ENCODE results near the gene COL10A1. TPM values are rescaled to one million over a fixed set of nuclear protein-coding genes. Genes with fewer than 3 reads are reported as not detected.
A peak's percentile ranks its signal among the peaks of the same experiment; 100 is the strongest.

Gene COL10A1
- total and polyA plus RNA-seq, 10 donors, result 0.02 to 3.4 (median 1.1) TPM; not detected in 1

DNA sequence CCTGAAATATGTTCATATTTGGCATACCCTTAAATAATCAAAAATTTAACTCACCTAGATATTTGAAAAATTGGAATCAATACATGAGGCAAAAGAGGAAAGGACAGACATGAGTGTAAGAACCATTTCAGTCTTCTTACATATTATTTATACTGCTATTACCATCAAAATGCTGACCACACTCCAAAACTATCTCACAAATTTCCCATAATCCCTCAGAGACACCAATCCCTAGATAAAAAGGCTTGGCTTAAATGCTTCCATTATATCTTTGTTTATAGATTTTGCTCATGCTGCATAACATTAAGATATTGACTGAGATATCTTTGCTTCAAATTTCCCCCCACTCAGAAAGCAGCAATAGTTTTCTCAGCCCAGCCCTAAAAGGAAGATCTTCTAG lies 37.0 kb downstream of the COL10A1 start:
- intact Hi-C loops (cut with DNase I; ENCODE audit: low total_unique reads), result no loop called here
- no peaks in the 10 kb centered on the region for H3K27me3 ChIP-seq (replicated peaks in 1 of 7)
- no peaks in the 10 kb centered on the region for H3K4me1 ChIP-seq
- DNase-seq, result no peak
- TF ChIP-seq POLR2A (IDR thresholded peaks at IDR 0.05), result no peak
- TF ChIP-seq POLR2AphosphoS5 (IDR thresholded peaks at IDR 0.05), result no peak
- TF ChIP-seq, protein P1, sequence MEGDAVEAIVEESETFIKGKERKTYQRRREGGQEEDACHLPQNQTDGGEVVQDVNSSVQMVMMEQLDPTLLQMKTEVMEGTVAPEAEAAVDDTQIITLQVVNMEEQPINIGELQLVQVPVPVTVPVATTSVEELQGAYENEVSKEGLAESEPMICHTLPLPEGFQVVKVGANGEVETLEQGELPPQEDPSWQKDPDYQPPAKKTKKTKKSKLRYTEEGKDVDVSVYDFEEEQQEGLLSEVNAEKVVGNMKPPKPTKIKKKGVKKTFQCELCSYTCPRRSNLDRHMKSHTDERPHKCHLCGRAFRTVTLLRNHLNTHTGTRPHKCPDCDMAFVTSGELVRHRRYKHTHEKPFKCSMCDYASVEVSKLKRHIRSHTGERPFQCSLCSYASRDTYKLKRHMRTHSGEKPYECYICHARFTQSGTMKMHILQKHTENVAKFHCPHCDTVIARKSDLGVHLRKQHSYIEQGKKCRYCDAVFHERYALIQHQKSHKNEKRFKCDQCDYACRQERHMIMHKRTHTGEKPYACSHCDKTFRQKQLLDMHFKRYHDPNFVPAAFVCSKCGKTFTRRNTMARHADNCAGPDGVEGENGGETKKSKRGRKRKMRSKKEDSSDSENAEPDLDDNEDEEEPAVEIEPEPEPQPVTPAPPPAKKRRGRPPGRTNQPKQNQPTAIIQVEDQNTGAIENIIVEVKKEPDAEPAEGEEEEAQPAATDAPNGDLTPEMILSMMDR (IDR thresholded peaks at IDR 0.05 in 8 of 11, conservative IDR thresholded peaks at IDR 0.05 in 3 of 11), result no peak
- no peaks in the 10 kb centered on the region for H3K9me3 ChIP-seq
- H3K27ac ChIP-seq, result no peak overlapping the region
- no peaks in the 10 kb centered on the region for H3K36me3 ChIP-seq
- no peak overlapping the region for H3K4me3 ChIP-seq

DNA sequence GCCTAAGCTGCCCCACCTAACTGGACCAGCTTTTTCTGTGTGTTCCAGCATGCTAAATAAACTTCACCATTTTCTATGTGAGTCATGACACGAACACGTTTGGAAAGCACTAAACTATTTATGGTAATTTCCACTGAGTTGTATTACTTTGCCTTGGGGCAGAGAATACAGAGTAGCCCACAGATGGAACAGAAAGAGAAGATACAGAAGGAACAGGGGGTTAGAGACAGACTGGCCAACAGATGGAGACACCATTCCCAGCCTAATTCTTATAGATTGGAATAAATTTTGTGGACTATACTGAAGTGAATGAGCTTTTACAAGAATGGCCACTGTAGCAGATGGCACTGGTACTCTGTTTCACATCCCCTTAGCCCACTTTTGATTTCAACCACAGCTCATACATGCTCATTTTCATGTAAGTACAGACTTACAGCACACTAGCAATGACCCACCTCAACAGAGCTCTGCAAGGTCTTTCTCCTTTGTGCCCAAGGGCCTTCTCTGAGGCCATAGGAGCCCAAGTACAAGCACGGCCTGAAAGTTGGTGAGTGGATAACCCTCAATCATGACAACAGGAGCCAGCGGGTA lies 38.4 kb downstream of the COL10A1 start:
- Histone ChIP-seq H3K4me1 (no peaks in the 10 kb centered on the region), H3K27ac (peak overlapping the region in 2 of 8 donors; percentile 23 to 38)

DNA sequence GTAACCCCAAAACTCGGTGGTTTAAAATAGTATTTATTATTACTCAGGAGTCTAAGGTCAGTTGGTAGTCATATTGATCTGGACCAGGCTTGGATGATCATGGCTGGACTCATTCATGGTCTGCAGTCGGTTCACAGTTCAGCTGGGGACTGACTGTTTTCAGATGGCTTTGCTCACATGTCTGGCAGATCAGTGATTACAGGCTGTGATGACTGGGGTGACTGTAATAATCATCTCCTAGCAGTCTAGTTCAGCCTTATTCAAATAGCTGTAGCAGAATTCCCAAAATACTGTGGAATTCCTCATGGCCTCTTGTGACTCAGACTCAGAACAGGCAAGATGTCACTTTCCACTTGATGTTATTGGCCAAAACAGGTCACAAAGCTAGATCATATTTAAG lies 41.6 kb downstream of the COL10A1 start:
- WGBS, 5 donors, result 77 to 88% (median 82%) methylated on average over 2 of the region's 2 CpGs
- H3K9me3 ChIP-seq, result no peaks in the 10 kb centered on the region
- no peak overlapping the region for H3K4me3 ChIP-seq
- intact Hi-C loops (cut with DNase I; ENCODE audit: low total_unique reads), result no loop called here
- H3K27ac ChIP-seq, result no peak overlapping the region
- no peaks in the 10 kb centered on the region for H3K36me3 ChIP-seq
- no peak for TF ChIP-seq POLR2A (IDR thresholded peaks at IDR 0.05)
- TF ChIP-seq, protein P1 (IDR thresholded peaks at IDR 0.05 in 8 of 11, conservative IDR thresholded peaks at IDR 0.05 in 3 of 11), result no peak
- TF ChIP-seq POLR2AphosphoS5 (IDR thresholded peaks at IDR 0.05), result no peak
- no peak for DNase-seq
- H3K27me3 ChIP-seq (replicated peaks in 1 of 7), result no peaks in the 10 kb centered on the region
- H3K4me1 ChIP-seq, result no peaks in the 10 kb centered on the region

More for the DNA sequence above, 38.4 kb downstream of the COL10A1 start:
- no peaks in the 10 kb centered on the region for H3K27me3 ChIP-seq (replicated peaks in 1 of 7)
- H3K9me3 ChIP-seq, result no peaks in the 10 kb centered on the region
- no peak for DNase-seq
- no peak overlapping the region for H3K4me3 ChIP-seq
- 61 to 65% (median 64%) methylated on average over 4 of the region's 4 CpGs for WGBS, 5 donors
- H3K36me3 ChIP-seq, result no peaks in the 10 kb centered on the region
- TF ChIP-seq, protein P1 (IDR thresholded peaks at IDR 0.05 in 8 of 11, conservative IDR thresholded peaks at IDR 0.05 in 3 of 11), result no peak
- TF ChIP-seq POLR2A (IDR thresholded peaks at IDR 0.05) (no peak), POLR2AphosphoS5 (IDR thresholded peaks at IDR 0.05) (no peak)
- intact Hi-C loops (cut with DNase I; ENCODE audit: low total_unique reads), result no loop called here

DNA sequence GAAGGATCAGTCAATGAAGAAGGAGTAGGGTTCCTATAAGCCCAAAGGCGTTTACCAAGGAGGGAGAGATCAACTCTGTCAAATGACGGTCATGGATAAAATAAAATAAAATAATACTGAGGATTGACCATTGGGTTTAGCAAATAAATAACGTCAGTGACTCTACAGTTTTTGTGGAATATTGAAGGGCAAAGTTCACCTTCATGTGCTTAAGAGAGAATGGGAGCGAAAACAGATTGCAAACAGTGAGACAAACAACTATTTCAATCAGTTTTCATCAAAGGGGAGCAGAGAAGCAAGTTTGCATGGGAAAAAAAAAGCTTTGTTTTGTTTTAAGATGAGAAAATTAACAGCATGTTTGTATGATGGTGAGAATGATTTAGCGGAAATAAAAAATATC lies 42.9 kb downstream of the COL10A1 start:
- Histone ChIP-seq H3K36me3 (no peaks in the 10 kb centered on the region), H3K27ac (no peak overlapping the region)
- intact Hi-C loops (cut with DNase I; ENCODE audit: low total_unique reads), result no loop called here

More for the DNA sequence above, 42.9 kb downstream of the COL10A1 start:
- no peaks in the 10 kb centered on the region for H3K4me1 ChIP-seq
- WGBS, 5 donors, result 82 to 94% (median 85%) methylated on average over 5 of the region's 5 CpGs
- no peaks in the 10 kb centered on the region for H3K27me3 ChIP-seq (replicated peaks in 1 of 7)
- no peak overlapping the region for H3K4me3 ChIP-seq
- no peaks in the 10 kb centered on the region for H3K9me3 ChIP-seq
- no peak for DNase-seq
- no peak for TF ChIP-seq POLR2A (IDR thresholded peaks at IDR 0.05)
- TF ChIP-seq, protein P1 (IDR thresholded peaks at IDR 0.05 in 8 of 11, conservative IDR thresholded peaks at IDR 0.05 in 3 of 11), result no peak
- no peak for TF ChIP-seq POLR2AphosphoS5 (IDR thresholded peaks at IDR 0.05)
